Putamen (tissue), 1 donor: Measurements from ENCODE around the gene PREX1.
"Not testable (repeated sequence)": the region's sequence is repeated elsewhere in the genome, so short reads cannot be mapped to it uniquely, and the experiment has no call there.

ENCODE experiments used
- DNase-seq: peaks from one replicate; pipeline ENCODE4 v3.0.0-alpha.2; 2016; ENCODE audit warnings: low spot score

Gene PREX1

GRCh38 chr20:48772183-48772976 lies 55.4 kb downstream of the PREX1 start:
- DNase-seq: no peak

GRCh38 chr20:48771542-48771941 lies 56.3 kb downstream of the PREX1 start:
- DNase-seq: no peak

GRCh38 chr20:48770700-48771442 lies 56.9 kb downstream of the PREX1 start:
- no peak for DNase-seq

- no peak for DNase-seq
Observed at GRCh38 chr20:48769069-48769983, 58.5 kb downstream of the PREX1 start.

- no peak for DNase-seq
Observed at GRCh38 chr20:48766961-48767960, 60.5 kb downstream of the PREX1 start.

- DNase-seq: no peak
Observed at GRCh38 chr20:48766205-48766604, 61.6 kb downstream of the PREX1 start.

GRCh38 chr20:48765359-48765758 lies 62.4 kb downstream of the PREX1 start:
- DNase-seq: no peak

- no peak for DNase-seq
Observed at GRCh38 chr20:48763216-48763914, 64.4 kb downstream of the PREX1 start.

- DNase-seq: no peak
Observed at GRCh38 chr20:48761874-48762273, 65.9 kb downstream of the PREX1 start.

GRCh38 chr20:48761023-48761785 lies 66.6 kb downstream of the PREX1 start:
- DNase-seq: no peak

- no peak for DNase-seq
Observed at GRCh38 chr20:48760403-48760983, 67.3 kb downstream of the PREX1 start.

GRCh38 chr20:48759631-48760245 lies 68.1 kb downstream of the PREX1 start:
- DNase-seq: no peak

- DNase-seq: no peak
Observed at GRCh38 chr20:48758206-48758820, 69.5 kb downstream of the PREX1 start.

- DNase-seq: not testable (repeated sequence)
Observed at GRCh38 chr20:48756774-48757173, 71.0 kb downstream of the PREX1 start.

- no peak for DNase-seq
Observed at GRCh38 chr20:48754292-48754691, 73.5 kb downstream of the PREX1 start.

GRCh38 chr20:48752963-48753362 lies 74.8 kb downstream of the PREX1 start:
- DNase-seq: no peak

GRCh38 chr20:48751871-48752270 lies 75.9 kb downstream of the PREX1 start:
- no peak for DNase-seq

- DNase-seq: peak; percentile 76
Observed at GRCh38 chr20:48750941-48751635, 76.7 kb downstream of the PREX1 start.
